Measurements from ENCODE around the gene GNAZ.

GNAZ gene

DNA sequence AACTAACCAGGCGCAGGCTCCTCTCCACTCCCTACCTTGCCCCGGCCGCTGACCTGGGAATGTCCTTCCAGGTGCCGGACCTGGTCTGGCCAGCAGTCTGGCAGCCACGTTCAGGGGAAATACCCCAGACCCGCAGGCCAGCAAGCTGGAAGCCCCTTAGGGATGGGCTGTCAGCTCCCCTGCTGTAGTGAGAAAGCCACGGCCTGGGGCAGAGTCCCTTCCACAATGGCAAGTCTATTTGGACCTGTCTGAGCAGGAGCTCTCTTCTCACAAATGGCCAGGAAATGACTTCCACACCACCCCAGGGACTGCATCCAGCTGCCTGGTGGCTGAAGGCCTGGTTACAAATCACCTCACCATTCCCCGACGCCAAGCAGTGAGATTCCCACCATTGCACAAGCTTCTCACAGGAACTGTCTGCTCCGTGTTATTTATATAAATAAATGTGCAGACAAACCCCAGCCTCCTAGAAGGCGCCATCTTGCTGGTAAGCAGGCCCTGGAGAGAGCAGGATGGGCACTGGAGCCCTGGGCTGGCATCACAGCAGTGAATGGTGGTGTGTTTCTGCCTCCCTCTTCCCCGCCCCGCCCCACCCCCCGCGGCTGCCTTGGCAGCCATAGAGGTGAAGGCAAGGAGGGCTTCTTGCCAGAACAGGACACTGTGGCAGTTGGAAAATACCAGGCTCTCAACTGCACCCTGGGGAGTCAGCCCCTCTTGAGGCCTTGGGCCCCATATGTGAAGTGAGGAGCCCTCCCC is 47.8 kb downstream of the GNAZ start:
- DNase-seq (ENCODE audit: extremely low read depth in 1 of 2, low read depth in 1 of 2), result no peak

- no peak for DNase-seq (ENCODE audit: extremely low read depth in 1 of 2, low read depth in 1 of 2)
These were observed 48.6 kb downstream of the GNAZ start for GRCh38 chr22:23118647-23119493.

- DNase-seq (ENCODE audit: extremely low read depth in 1 of 2, low read depth in 1 of 2), result no peak
These were observed 49.4 kb downstream of the GNAZ start for GRCh38 chr22:23119494-23120414.

DNA sequence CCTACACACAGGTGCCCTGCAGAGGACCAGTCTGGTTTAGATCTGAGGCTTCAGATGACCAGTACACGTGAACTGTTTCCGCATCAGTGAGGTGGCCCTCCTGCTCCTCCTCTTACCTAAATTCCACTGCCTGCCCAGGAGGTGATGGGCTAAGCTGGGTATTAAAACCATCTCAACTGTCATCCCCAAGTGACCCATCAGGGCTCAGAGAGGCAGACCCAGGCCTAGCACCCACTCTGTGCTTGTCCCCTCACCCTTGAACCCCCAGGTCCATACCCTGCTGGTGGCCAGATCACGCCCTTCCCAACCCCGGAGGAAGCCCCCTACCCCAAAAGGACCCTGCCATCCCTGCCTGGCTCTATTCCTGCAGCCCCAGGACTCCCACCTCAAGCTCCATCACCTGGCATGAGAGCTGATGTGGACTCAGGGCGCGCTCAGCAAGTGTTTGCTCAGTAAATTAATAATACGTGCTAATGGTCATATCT is 50.1 kb downstream of the GNAZ start:
- no peak for DNase-seq (ENCODE audit: extremely low read depth in 1 of 2, low read depth in 1 of 2)

DNA sequence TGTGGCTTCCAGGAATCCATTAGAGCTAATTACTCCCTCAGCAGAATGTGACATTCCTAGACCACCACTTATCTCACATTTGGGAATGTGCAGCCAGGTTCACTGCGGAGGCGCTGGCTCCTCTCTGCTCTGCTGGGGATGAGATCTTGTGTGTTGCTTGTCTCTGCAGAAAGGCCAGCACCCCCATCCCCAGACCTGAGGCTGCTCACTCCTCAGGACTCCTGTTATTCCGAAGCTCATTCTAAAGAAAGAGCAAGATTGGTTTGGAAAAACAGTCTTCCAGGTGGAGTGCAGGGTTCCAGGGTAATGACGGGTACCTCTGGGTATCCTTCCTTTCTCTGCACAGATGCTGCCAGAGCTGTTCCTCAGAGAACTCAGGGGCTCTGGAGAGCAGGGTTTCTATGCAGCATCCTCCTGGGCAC is 50.7 kb downstream of the GNAZ start:
- no peak for DNase-seq (ENCODE audit: extremely low read depth in 1 of 2, low read depth in 1 of 2)

- no peak for DNase-seq (ENCODE audit: extremely low read depth in 1 of 2, low read depth in 1 of 2)
These were observed 51.1 kb downstream of the GNAZ start for GRCh38 chr22:23121424-23121823.

- no peak for DNase-seq (ENCODE audit: extremely low read depth in 1 of 2, low read depth in 1 of 2)
These were observed 52.1 kb downstream of the GNAZ start for GRCh38 chr22:23122216-23122957.

- no peak for DNase-seq (ENCODE audit: extremely low read depth in 1 of 2, low read depth in 1 of 2)
These were observed 52.9 kb downstream of the GNAZ start for GRCh38 chr22:23122992-23123803.

DNA sequence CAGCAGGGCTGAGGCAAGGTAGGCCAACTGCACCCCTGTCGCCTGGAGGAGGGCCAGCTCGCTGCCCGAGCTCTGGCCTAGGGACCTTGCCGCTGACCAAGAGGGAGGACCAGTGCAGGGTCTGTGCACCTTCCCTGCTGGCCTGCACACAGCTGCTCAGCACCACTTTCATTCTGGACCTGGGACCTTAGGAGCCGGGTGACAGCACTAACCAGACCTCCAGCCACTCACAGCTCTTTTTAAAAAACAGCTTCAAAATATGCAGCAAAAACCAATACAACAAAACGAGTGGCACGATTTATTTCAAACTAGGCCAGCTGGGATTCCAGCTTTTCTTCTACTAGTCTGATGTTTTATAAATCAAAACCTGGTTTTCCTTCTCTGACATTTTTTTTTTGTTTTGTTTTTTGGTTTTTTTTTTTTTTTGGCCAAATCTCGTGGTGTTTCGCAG is 53.5 kb downstream of the GNAZ start:
- no peak for DNase-seq (ENCODE audit: extremely low read depth in 1 of 2, low read depth in 1 of 2)

DNA sequence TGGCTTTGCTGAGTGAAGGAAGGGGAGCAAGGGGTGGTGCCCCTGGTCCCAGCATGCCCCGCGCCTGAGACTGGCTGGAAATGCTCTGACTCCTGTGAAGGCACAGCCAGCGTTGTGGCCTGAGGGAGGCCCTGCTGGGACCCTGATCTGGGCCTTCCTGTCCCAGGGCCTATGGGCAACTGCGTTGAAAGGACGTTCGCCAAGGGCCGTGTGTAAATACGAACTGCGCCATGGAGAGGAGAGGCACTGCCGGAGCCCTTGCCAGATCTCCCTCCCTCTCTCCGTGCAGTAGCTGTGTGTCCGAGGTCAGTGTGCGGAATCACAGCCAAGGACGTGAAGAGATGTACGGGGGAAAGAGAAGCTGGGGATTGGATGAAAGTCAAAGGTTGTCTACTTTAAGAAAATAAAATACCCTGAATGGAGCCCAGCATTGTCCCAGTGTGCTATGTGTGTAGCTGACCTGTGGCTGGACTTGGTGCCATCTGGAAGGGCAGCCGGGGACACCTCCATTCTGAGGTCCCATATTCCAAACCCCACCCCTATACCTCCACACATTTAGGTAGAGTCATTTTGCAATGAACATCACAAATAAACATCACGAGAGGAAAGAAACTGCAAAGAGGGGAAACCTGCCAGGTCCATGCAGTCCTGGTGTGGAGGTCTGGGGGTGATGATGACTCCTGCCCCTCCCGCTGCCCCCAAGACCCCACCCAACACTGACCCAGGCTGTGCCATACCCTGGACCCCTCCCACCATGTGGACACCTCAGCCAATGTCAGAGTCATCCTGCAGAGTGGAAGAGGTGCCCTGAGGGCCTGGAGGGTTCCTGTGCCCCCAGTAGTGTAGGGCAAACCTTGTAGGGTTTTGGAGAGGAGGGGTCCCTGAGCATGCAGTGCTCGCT is 54.5 kb downstream of the GNAZ start:
- no peak for DNase-seq (ENCODE audit: extremely low read depth in 1 of 2, low read depth in 1 of 2)

DNA sequence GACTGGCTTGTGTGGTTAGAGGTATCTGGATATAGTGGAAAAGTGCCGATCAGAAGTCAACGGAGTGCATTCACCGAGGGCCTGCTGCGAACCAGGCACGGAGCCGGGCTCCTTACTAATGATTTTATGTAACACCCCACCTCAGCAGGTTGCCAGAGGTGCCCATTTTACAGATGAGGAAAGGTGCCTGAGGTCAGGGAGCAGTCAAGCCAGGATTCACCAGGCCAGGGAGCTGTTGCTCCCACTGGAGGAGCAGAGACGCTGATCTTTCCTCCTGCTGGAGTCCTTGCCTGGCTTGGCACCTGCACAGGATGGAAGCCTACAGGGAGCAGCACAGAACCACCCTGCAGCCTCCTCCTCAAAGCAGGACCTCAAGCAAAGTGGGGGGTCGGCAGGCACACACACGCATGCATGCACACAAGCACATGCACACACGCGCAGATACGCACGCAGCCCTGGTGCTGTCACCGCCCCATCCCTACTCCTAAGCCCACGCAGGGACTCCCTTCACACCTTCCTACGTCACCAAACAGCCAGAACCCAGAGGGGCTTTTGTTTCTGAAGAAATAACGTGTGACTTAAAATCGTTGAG is 55.3 kb downstream of the GNAZ start:
- DNase-seq (ENCODE audit: extremely low read depth in 1 of 2, low read depth in 1 of 2), result no peak

- no peak for DNase-seq (ENCODE audit: extremely low read depth in 1 of 2, low read depth in 1 of 2)
These were observed 56.1 kb downstream of the GNAZ start for GRCh38 chr22:23126165-23127054.

DNA sequence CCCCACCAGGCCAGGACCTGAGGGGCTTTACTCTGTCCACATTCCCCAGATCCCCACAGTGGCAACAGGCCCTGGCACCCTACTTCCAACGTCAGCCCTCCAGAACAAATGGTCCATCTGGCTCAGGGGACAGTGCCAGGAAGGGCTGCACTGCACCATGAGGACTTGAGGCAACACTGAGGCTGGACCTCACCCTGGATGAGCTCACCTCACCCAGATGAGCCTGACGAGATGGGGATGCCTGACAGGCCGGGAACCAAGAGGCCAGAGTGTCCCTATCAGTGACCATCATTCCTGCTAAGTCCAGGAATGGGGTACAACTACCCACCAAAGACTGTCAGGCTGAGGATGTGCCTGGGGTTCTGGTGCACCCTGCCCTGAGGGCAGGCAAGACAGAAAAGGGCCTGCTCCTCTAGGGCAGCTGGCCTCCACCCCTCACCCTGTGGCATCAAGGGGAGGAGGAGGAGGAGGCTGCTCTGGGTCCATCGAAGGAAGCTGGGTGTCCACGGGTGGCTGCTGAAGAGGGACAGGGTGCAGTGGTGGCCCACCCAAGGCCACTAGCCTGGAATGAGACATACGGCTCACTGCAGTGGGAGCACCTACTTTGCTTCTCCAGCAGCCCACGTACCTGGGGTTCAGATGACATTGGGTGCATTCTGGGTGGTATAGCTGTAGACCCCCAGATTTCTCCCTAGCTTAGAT is 56.9 kb downstream of the GNAZ start:
- no peak for DNase-seq (ENCODE audit: extremely low read depth in 1 of 2, low read depth in 1 of 2)

GRCh38 chr22:23127788-23128187 is 57.5 kb downstream of the GNAZ start:
- no peak for DNase-seq (ENCODE audit: extremely low read depth in 1 of 2, low read depth in 1 of 2)

- DNase-seq (ENCODE audit: extremely low read depth in 1 of 2, low read depth in 1 of 2), result peak; percentile 55 to 63
These were observed 58.2 kb downstream of the GNAZ start for GRCh38 chr22:23128269-23129108.
